Measurements from ENCODE around the gene OR2K2. TPM values are rescaled to one million over a fixed set of nuclear protein-coding genes. Genes with fewer than 3 reads are reported as not detected.
"Not testable (repeated sequence)": the region's sequence is repeated elsewhere in the genome, so short reads cannot be mapped to it uniquely, and the experiment has no call there.

OR2K2 gene
- total RNA-seq, 1 donor from 2014 or later = not detected

- Histone ChIP-seq H3K4me1 (no peaks in the 10 kb centered on the region), H3K36me3 (no peaks in the 10 kb centered on the region), H3K27me3 (ENCODE audit: low read depth) (no peaks in the 10 kb centered on the region), H3K9me3 (no peaks in the 10 kb centered on the region), H3K27ac (no peak overlapping the region), H3K4me3 (no peak overlapping the region)
- no peak for DNase-seq
- intact Hi-C loops (cut with DNase I) = loop anchor here (10.0 kb wide), 1 partner anchor 662 kb away; no protein-coding TSS in a partner anchor
- no peak for ATAC-seq
- no peak for TF ChIP-seq CTCF (IDR thresholded peaks at IDR 0.05)
Measured at GRCh38 chr9:111297066-111297824, 32.8 kb downstream of the OR2K2 start.

- intact Hi-C loops (cut with DNase I) = loop anchor here (10.0 kb wide), 1 partner anchor 660 kb away; no protein-coding TSS in a partner anchor
- no peak overlapping the region for H3K27ac ChIP-seq
Measured at GRCh38 chr9:111294691-111295451, 35.2 kb downstream of the OR2K2 start.

GRCh38 chr9:111287127-111287526, 42.9 kb downstream of the OR2K2 start:
- TF ChIP-seq CTCF (IDR thresholded peaks at IDR 0.05) = no peak
- Histone ChIP-seq H3K27me3 (ENCODE audit: low read depth) (no peaks in the 10 kb centered on the region), H3K36me3 (no peaks in the 10 kb centered on the region), H3K4me3 (no peak overlapping the region), H3K4me1 (no peaks in the 10 kb centered on the region), H3K9me3 (no peaks in the 10 kb centered on the region), H3K27ac (no peak overlapping the region)
- no peak for DNase-seq
- no peak for ATAC-seq
- intact Hi-C loops (cut with DNase I) = no loop called here

More at GRCh38 chr9:111294691-111295451, 35.2 kb downstream of the OR2K2 start:
- DNase-seq (no peak), ATAC-seq (peak in 1 of 2 donors; percentile 64)
- H3K4me3 ChIP-seq = no peak overlapping the region
- H3K4me1 ChIP-seq = no peaks in the 10 kb centered on the region
- H3K36me3 ChIP-seq = no peaks in the 10 kb centered on the region
- no peak for TF ChIP-seq CTCF (IDR thresholded peaks at IDR 0.05)
- no peaks in the 10 kb centered on the region for H3K27me3 ChIP-seq (ENCODE audit: low read depth)
- H3K9me3 ChIP-seq = no peaks in the 10 kb centered on the region

GRCh38 chr9:111284703-111285102, 45.3 kb downstream of the OR2K2 start:
- H3K4me1 ChIP-seq = no peaks in the 10 kb centered on the region
- no peaks in the 10 kb centered on the region for H3K9me3 ChIP-seq
- no peaks in the 10 kb centered on the region for H3K27me3 ChIP-seq (ENCODE audit: low read depth)
- no peak overlapping the region for H3K4me3 ChIP-seq
- no peak for TF ChIP-seq CTCF (IDR thresholded peaks at IDR 0.05)
- intact Hi-C loops (cut with DNase I) = no loop called here
- DNase-seq = no peak
- H3K36me3 ChIP-seq = no peaks in the 10 kb centered on the region
- ATAC-seq = peak in 1 of 2 donors; percentile 32
- no peak overlapping the region for H3K27ac ChIP-seq

GRCh38 chr9:111282845-111283244, 47.2 kb downstream of the OR2K2 start:
- no peak overlapping the region for H3K27ac ChIP-seq
- intact Hi-C loops (cut with DNase I) = no loop called here
- H3K4me3 ChIP-seq = no peak overlapping the region
- H3K9me3 ChIP-seq = no peaks in the 10 kb centered on the region
- no peaks in the 10 kb centered on the region for H3K36me3 ChIP-seq
- H3K27me3 ChIP-seq (ENCODE audit: low read depth) = no peaks in the 10 kb centered on the region
- ATAC-seq (no peak), DNase-seq (no peak)
- TF ChIP-seq CTCF (IDR thresholded peaks at IDR 0.05) = no peak
- no peaks in the 10 kb centered on the region for H3K4me1 ChIP-seq

GRCh38 chr9:111280795-111281194, 49.2 kb downstream of the OR2K2 start:
- intact Hi-C loops (cut with DNase I); H3K9me3 ChIP-seq; ATAC-seq; H3K27me3 ChIP-seq (ENCODE audit: low read depth); H3K36me3 ChIP-seq; DNase-seq; H3K4me1 ChIP-seq; H3K4me3 ChIP-seq; H3K27ac ChIP-seq: not testable (repeated sequence)

Measured in lower lobe of right lung (tissue), 2 donors.